Activated effector memory CD4-positive, alpha-beta T cell treated with anti-CD3 and anti-CD28 coated beads, Interleukin-2, amount 50 U/mL, for 16 hours (primary cell): ENCODE data around the gene ANK2.
"Not testable (repeated sequence)": the region's sequence is repeated elsewhere in the genome, so short reads cannot be mapped to it uniquely, and the experiment has no call there.

Source experiments
- DNase-seq: peaks from one replicate; pipeline ENCODE4 v3.0.0-alpha.2; 2020

Gene ANK2

GRCh38 chr4:113154281-113154680 is 104.8 kb downstream of the ANK2 start:
- no peak for DNase-seq

GRCh38 chr4:113157086-113157857 is 107.8 kb downstream of the ANK2 start:
- no peak for DNase-seq

- DNase-seq: no peak
Observed at GRCh38 chr4:113159942-113160545, 110.6 kb downstream of the ANK2 start.

GRCh38 chr4:113160548-113160947 is 111.1 kb downstream of the ANK2 start:
- no peak for DNase-seq

- DNase-seq: no peak
Observed at GRCh38 chr4:113162089-113162488, 112.6 kb downstream of the ANK2 start.

GRCh38 chr4:113169368-113169767 is 119.9 kb downstream of the ANK2 start:
- DNase-seq: no peak

- DNase-seq: no peak
Observed at GRCh38 chr4:113170115-113170804, 120.8 kb downstream of the ANK2 start.

- DNase-seq: no peak
Observed at GRCh38 chr4:113170805-113171468, 121.5 kb downstream of the ANK2 start.

GRCh38 chr4:113173126-113173792 is 123.8 kb downstream of the ANK2 start:
- DNase-seq: no peak

- no peak for DNase-seq
Observed at GRCh38 chr4:113173793-113174264, 124.4 kb downstream of the ANK2 start.

- DNase-seq: no peak
Observed at GRCh38 chr4:113179091-113179490, 129.6 kb downstream of the ANK2 start.

GRCh38 chr4:113179996-113180395 is 130.5 kb downstream of the ANK2 start:
- no peak for DNase-seq

GRCh38 chr4:113181289-113182007 is 132.0 kb downstream of the ANK2 start:
- DNase-seq: no peak

GRCh38 chr4:113183032-113183605 is 133.7 kb downstream of the ANK2 start:
- DNase-seq: no peak

GRCh38 chr4:113186220-113186619 is 136.8 kb downstream of the ANK2 start:
- DNase-seq: not testable (repeated sequence)

- DNase-seq: no peak
Observed at GRCh38 chr4:113186913-113187312, 137.5 kb downstream of the ANK2 start.

GRCh38 chr4:113187358-113187757 is 137.9 kb downstream of the ANK2 start:
- no peak for DNase-seq

- no peak for DNase-seq
Observed at GRCh38 chr4:113189546-113189945, 140.1 kb downstream of the ANK2 start.

GRCh38 chr4:113209153-113209552 is 159.7 kb downstream of the ANK2 start:
- DNase-seq: no peak

- no peak for DNase-seq
Observed at GRCh38 chr4:113209652-113210320, 160.3 kb downstream of the ANK2 start.

- no peak for DNase-seq
Observed at GRCh38 chr4:113212613-113213012, 163.2 kb downstream of the ANK2 start.
